ENCODE measurements around the gene MLLT1. TPM values are rescaled to one million over a fixed set of nuclear protein-coding genes. Genes with fewer than 3 reads are reported as not detected.

MLLT1 gene, protein sequence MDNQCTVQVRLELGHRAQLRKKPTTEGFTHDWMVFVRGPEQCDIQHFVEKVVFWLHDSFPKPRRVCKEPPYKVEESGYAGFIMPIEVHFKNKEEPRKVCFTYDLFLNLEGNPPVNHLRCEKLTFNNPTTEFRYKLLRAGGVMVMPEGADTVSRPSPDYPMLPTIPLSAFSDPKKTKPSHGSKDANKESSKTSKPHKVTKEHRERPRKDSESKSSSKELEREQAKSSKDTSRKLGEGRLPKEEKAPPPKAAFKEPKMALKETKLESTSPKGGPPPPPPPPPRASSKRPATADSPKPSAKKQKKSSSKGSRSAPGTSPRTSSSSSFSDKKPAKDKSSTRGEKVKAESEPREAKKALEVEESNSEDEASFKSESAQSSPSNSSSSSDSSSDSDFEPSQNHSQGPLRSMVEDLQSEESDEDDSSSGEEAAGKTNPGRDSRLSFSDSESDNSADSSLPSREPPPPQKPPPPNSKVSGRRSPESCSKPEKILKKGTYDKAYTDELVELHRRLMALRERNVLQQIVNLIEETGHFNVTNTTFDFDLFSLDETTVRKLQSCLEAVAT
- total RNA-seq (2021; ENCODE audit: unreplicated experiment) (55.0 TPM), Bru-seq, nascent RNA (percentile 60 among the genes with signal in this experiment), BruChase-seq, experiment 1, labeled RNA remaining after a 6-hour chase (percentile 68 among the genes with signal in this experiment), BruChase-seq, experiment 2, labeled RNA remaining after a 2-hour chase (percentile 63 among the genes with signal in this experiment)
- polyA plus RNA-seq (2012) = 29.0 and 31.3 TPM in 2 replicates
- long read RNA-seq, partial matches to known transcripts = 10 of 86 reads
- long read RNA-seq, other reads (novel, unspliced or antisense) = 76 of 86 reads

DNA sequence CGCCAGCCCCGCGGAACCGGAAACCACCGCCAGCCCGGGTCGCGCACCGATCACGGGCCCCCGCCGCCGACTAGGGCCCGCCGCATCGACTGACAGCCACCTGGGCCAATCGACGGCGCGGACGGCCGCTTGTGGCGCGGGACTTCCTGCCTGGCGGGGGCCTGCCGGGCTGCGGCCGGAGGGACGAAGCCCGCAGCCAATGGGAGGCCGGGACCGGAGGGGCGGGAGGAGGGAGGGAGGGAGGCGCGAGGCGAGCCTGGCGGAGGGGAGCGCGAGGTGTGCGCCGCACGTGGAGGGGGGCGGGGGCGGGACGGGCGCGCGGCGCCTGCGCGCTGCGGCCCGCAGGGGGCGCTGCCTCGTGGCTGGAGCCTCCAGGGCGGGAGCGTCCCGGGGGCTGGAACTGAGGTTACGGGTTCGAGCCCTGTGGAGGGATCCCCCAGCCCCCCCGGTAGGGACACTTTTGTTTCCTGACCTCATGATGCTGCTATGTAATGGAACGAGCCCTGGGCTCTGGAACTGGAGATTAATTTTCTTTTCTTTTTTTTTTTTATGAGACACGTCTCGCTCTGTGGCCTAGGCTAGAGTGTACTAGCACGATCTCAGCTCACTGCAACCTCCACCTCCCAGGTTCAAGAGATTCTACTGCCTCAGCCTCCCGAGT lies at the start of gene MLLT1:
Gene MLLT1, minus strand, starts transcription at position 45 of the 661 bp plus-strand sequence. CDS start 191 bp downstream, outside the sequence.
- H3K27me3 ChIP-seq (ENCODE audit: insufficient read depth, low read length) = no peaks in the 10 kb centered on the region
- no peaks in the 10 kb centered on the region for H4K20me1 ChIP-seq (ENCODE audit: insufficient read depth)
- H3K79me2 ChIP-seq (ENCODE audit: insufficient read depth, low read length) = peaks cover 44% of the 10 kb centered on the region
- CTCF ChIA-PET = no interaction called here
- no peaks in the 10 kb centered on the region for H3K9me3 ChIP-seq (ENCODE audit: control insufficient read depth in 1 of 2, insufficient read depth in 1 of 2, low read depth in 1 of 2, low read length in 2 of 2)
- H3K4me3 ChIP-seq (replicated peaks in 1 of 2; ENCODE audit: low read depth in 1 of 2, low read length in 2 of 2) = peak within 1 kb of the TSS; percentile 90 to 92
- H3K9me2 ChIP-seq (ENCODE audit: insufficient read depth) = no peaks in the 10 kb centered on the region
- no peak within 1 kb of the TSS for H2AFZ ChIP-seq (ENCODE audit: low read depth, low read length, poor library complexity, severe bottlenecking)
- RAD21 ChIA-PET (ENCODE audit: low non-redundant PET in 1 of 2, low total read pairs in 2 of 2, uncharacterized antibody in 2 of 2, unreplicated experiment in 2 of 2) = no interaction called here
- H3K36me3 ChIP-seq (ENCODE audit: control insufficient read depth in 1 of 2, insufficient read depth in 2 of 2, low read length in 2 of 2) = peaks cover 7 to 8% of the 10 kb centered on the region in 2 experiments; a peak in 2 of 4 replicates
- H3K9ac ChIP-seq (ENCODE audit: low read length) = peak within 1 kb of the TSS; percentile 88
- intact Hi-C loops (cut with micrococcal nuclease) = no loop called here
- peak within 1 kb of the TSS; percentile 77 for H3K27ac ChIP-seq (ENCODE audit: low read depth, low read length)
- ATAC-seq = peak; percentile 98
- peaks cover 8 to 13% of the 10 kb centered on the region in 2 experiments for H3K4me1 ChIP-seq (ENCODE audit: control insufficient read depth in 1 of 2, insufficient read depth in 2 of 2, low read length in 2 of 2)
- POLR2A ChIA-PET = no interaction called here
- peak within 1 kb of the TSS; percentile 97 for H3K4me2 ChIP-seq (ENCODE audit: low read length)
- DNase-seq (ENCODE audit: low read depth, low spot score) = peak; percentile 89
- BruUV-seq (replicated peaks) = no TSS peak
- no peak for TF ChIP-seq CEBPB (IDR thresholded peaks at IDR 0.05; ENCODE audit: low read depth)
- TF ChIP-seq ELF1 (IDR thresholded peaks at IDR 0.05; ENCODE audit: borderline replicate concordance, low read depth) = no peak
- TF ChIP-seq SP1 (IDR thresholded peaks at IDR 0.05; ENCODE audit: low read depth) = peak; percentile 94
- peak; percentile 82 for TF ChIP-seq CBX3 (IDR thresholded peaks at IDR 0.05; ENCODE audit: low read depth)
- TF ChIP-seq EGR1 (IDR thresholded peaks at IDR 0.05; ENCODE audit: low read depth) = peak; percentile 29; the same call in 1 of the 2 replicates
- no peak for TF ChIP-seq EZH2 (IDR thresholded peaks at IDR 0.05)
- TF ChIP-seq, protein P1, sequence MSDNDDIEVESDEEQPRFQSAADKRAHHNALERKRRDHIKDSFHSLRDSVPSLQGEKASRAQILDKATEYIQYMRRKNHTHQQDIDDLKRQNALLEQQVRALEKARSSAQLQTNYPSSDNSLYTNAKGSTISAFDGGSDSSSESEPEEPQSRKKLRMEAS (IDR thresholded peaks at IDR 0.05) = peak; percentile 98
- TF ChIP-seq, protein P2, sequence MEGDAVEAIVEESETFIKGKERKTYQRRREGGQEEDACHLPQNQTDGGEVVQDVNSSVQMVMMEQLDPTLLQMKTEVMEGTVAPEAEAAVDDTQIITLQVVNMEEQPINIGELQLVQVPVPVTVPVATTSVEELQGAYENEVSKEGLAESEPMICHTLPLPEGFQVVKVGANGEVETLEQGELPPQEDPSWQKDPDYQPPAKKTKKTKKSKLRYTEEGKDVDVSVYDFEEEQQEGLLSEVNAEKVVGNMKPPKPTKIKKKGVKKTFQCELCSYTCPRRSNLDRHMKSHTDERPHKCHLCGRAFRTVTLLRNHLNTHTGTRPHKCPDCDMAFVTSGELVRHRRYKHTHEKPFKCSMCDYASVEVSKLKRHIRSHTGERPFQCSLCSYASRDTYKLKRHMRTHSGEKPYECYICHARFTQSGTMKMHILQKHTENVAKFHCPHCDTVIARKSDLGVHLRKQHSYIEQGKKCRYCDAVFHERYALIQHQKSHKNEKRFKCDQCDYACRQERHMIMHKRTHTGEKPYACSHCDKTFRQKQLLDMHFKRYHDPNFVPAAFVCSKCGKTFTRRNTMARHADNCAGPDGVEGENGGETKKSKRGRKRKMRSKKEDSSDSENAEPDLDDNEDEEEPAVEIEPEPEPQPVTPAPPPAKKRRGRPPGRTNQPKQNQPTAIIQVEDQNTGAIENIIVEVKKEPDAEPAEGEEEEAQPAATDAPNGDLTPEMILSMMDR (IDR thresholded peaks at IDR 0.05 in 2 of 3, conservative IDR thresholded peaks at IDR 0.05 in 1 of 3; ENCODE audit: borderline replicate concordance in 1 of 3, insufficient read depth in 1 of 3, low read depth in 2 of 3, low read length in 2 of 3) = peak in 2 of 3 experiments; percentile 52 to 63; a peak in 4 of 6 replicates
- TF ChIP-seq EZH2phosphoT487 (IDR thresholded peaks at IDR 0.05; ENCODE audit: borderline replicate concordance) = no peak
- TF ChIP-seq ZNF274 (IDR thresholded peaks at IDR 0.05; ENCODE audit: low read depth, low read length) = no peak
- no peak for TF ChIP-seq TCF7L2 (IDR thresholded peaks at IDR 0.05; ENCODE audit: borderline replicate concordance, extremely low read depth, insufficient read depth, insufficient read length)
- no peak for TF ChIP-seq JUND (IDR thresholded peaks at IDR 0.05)
- TF ChIP-seq SRF (IDR thresholded peaks at IDR 0.05; ENCODE audit: low read depth) = no peak
- TF ChIP-seq SIN3A (IDR thresholded peaks at IDR 0.05; ENCODE audit: low read depth) = no peak
- TF ChIP-seq RAD21 (IDR thresholded peaks at IDR 0.05; ENCODE audit: low read depth) = peak; percentile 27; the same call in 1 of the 2 replicates
- TF ChIP-seq, protein P3, sequence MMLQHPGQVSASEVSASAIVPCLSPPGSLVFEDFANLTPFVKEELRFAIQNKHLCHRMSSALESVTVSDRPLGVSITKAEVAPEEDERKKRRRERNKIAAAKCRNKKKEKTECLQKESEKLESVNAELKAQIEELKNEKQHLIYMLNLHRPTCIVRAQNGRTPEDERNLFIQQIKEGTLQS (IDR thresholded peaks at IDR 0.05) = no peak
- peak; percentile 30 for TF ChIP-seq YY1 (IDR thresholded peaks at IDR 0.05; ENCODE audit: extremely low read depth, insufficient replicate concordance, low read depth, low read length)
- TF ChIP-seq POLR2AphosphoS5 (IDR thresholded peaks at IDR 0.05; ENCODE audit: low read depth, low read length) = peak; percentile 40
- TF ChIP-seq, protein P4, sequence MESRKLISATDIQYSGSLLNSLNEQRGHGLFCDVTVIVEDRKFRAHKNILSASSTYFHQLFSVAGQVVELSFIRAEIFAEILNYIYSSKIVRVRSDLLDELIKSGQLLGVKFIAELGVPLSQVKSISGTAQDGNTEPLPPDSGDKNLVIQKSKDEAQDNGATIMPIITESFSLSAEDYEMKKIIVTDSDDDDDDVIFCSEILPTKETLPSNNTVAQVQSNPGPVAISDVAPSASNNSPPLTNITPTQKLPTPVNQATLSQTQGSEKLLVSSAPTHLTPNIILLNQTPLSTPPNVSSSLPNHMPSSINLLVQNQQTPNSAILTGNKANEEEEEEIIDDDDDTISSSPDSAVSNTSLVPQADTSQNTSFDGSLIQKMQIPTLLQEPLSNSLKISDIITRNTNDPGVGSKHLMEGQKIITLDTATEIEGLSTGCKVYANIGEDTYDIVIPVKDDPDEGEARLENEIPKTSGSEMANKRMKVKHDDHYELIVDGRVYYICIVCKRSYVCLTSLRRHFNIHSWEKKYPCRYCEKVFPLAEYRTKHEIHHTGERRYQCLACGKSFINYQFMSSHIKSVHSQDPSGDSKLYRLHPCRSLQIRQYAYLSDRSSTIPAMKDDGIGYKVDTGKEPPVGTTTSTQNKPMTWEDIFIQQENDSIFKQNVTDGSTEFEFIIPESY (IDR thresholded peaks at IDR 0.05; ENCODE audit: extremely low read depth, insufficient replicate concordance, low read length) = no peak
- TF ChIP-seq POLR2A (IDR thresholded peaks at IDR 0.05; ENCODE audit: borderline replicate concordance, extremely low read depth, insufficient read depth, insufficient read length) = no peak
- no peak for TF ChIP-seq FOSL1 (IDR thresholded peaks at IDR 0.05; ENCODE audit: low read depth)
